Endothelial cell of umbilical vein (primary cell): ENCODE measurements around the gene POU2AF1.

Experiments used
- CTCF ChIP-seq, 2 donors: IDR thresholded peaks; 1 replicate in 1 of 2; 2 replicates in 1 of 2; pipeline ENCODE4 v1.5.1; 2011; ENCODE audit warnings: low read length in 2 of 2, mild to moderate bottlenecking in 2 of 2, moderate library complexity in 2 of 2, control low read depth in 1 of 2, inconsistent platforms in 1 of 2, low read depth in 1 of 2; ENCODE audit not compliant: insufficient read depth in 1 of 2; ENCODE audit errors: extremely low read depth in 1 of 2
- POLR2A ChIP-seq: IDR thresholded peaks from 2 replicates; pipeline ENCODE4 v1.6.1; 2012; ENCODE audit warnings: low read depth, mild to moderate bottlenecking, control low read depth, low read length

DNA sequence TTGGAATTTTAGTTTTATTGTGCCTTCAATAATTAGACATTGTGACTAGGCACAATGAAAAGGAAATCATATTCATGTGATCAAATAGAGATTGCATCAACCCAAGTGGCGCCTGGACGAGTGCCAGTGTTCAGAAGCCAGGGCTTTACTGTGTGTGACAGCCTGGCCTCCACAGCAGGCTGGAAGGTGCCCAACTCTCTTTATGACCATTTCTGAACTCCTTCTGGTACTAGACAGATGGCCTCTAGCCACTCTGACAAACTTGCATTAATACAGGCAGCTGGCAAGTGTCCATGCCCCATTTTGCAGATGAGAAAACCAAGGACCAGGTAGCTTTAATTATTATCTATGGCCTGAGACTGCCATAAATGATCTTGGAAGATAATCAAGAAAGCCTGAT is 8.3 kb upstream of the POU2AF1 start:
- no peak for TF ChIP-seq CTCF (IDR thresholded peaks at IDR 0.05; ENCODE audit: extremely low read depth in 1 of 2, insufficient read depth in 1 of 2, low read depth in 1 of 2, low read length in 2 of 2)
- no peak for TF ChIP-seq POLR2A
